GM19467 (cell line): ENCODE results near the gene COL16A1.
A peak's percentile ranks its signal among the peaks of the same experiment; 100 is the strongest.

Experiments used
- ATAC-seq: cut with Tn5 transposase; IDR thresholded peaks from one replicate; pipeline ENCODE4 v1.9.1; 2021; ENCODE audit warnings: mild to moderate bottlenecking, moderate library complexity; ENCODE audit not compliant: unreplicated experiment

Gene COL16A1

GRCh38 chr1:31607360-31607759 is 96.5 kb downstream of the COL16A1 start:
- no peak for ATAC-seq

- peak; percentile 79 for ATAC-seq
These were observed 97.8 kb downstream of the COL16A1 start for GRCh38 chr1:31605908-31606427.
